Cardiac septum (tissue), 1 donor: ENCODE results near the gene MSH2. TPM values are rescaled to one million over a fixed set of nuclear protein-coding genes. Genes with fewer than 3 reads are reported as not detected.
"Not testable (repeated sequence)": the region's sequence is repeated elsewhere in the genome, so short reads cannot be mapped to it uniquely, and the experiment has no call there.

ENCODE experiments used
- DNase-seq: peaks from one replicate; pipeline ENCODE4 v3.0.0-alpha.2; 2020; ENCODE audit warnings: low spot score
- intact Hi-C: fragments of 100-400 bp; cut with DNase I; formaldehyde crosslinking; loops from one replicate; pipeline ENCODE4 v1.14.0; 2022
- total RNA-seq: library from RNA; stranded (reverse); fragmentation: NEBNext Ultra II Directional; extraction: Animal tissue kit (Norgen Biotek cat#: 25700); gene quantifications from one replicate; pipeline ENCODE4 v1.2.1, GENCODE V29; 2021
- donor health status: DM: no; HTN: no; CAD: no.

The MSH2 gene
- total RNA-seq, 1 donor from 2014 or later, result 15.6 TPM

- no peak for DNase-seq
- intact Hi-C loops, result no loop called here
Observed at GRCh38 chr2:47405757-47406156, 2.8 kb downstream of the MSH2 start.

GRCh38 chr2:47406649-47407330, 3.8 kb downstream of the MSH2 start:
- DNase-seq, intact Hi-C loops: not testable (repeated sequence)

GRCh38 chr2:47407976-47408375, 5.0 kb downstream of the MSH2 start:
- DNase-seq, intact Hi-C loops: not testable (repeated sequence)

GRCh38 chr2:47414682-47415458, 11.9 kb downstream of the MSH2 start:
- no peak for DNase-seq
- intact Hi-C loops, result no loop called here

GRCh38 chr2:47420214-47420613, 17.3 kb downstream of the MSH2 start:
- no peak for DNase-seq
- intact Hi-C loops, result no loop called here

GRCh38 chr2:47420683-47421082, 17.7 kb downstream of the MSH2 start:
- intact Hi-C loops, DNase-seq: not testable (repeated sequence)

- DNase-seq, result no peak
Observed at GRCh38 chr2:47422016-47422415, 19.1 kb downstream of the MSH2 start.

GRCh38 chr2:47422560-47422959, 19.6 kb downstream of the MSH2 start:
- intact Hi-C loops, result no loop called here
- no peak for DNase-seq

More at GRCh38 chr2:47422016-47422415, 19.1 kb downstream of the MSH2 start:
- intact Hi-C loops, result no loop called here

- intact Hi-C loops, result no loop called here
- DNase-seq, result no peak
Observed at GRCh38 chr2:47426786-47427185, 23.8 kb downstream of the MSH2 start.

GRCh38 chr2:47429795-47430194, 26.8 kb downstream of the MSH2 start:
- no peak for DNase-seq
- intact Hi-C loops, result loop anchor here (10.0 kb wide), 1 partner anchor 675 kb away; no protein-coding TSS in a partner anchor

- intact Hi-C loops, result loop anchor here (10.0 kb wide), 1 partner anchor 672 kb away; no protein-coding TSS in a partner anchor
Observed at GRCh38 chr2:47433006-47433405, 30.1 kb downstream of the MSH2 start.

GRCh38 chr2:47433445-47433844, 30.5 kb downstream of the MSH2 start:
- DNase-seq, result not testable (repeated sequence)
- intact Hi-C loops, result loop anchor here (10.0 kb wide), 1 partner anchor 671 kb away; no protein-coding TSS in a partner anchor

More at GRCh38 chr2:47433006-47433405, 30.1 kb downstream of the MSH2 start:
- DNase-seq, result not testable (repeated sequence)

GRCh38 chr2:47437287-47437686, 34.3 kb downstream of the MSH2 start:
- DNase-seq, result no peak
- intact Hi-C loops, result loop anchor here (2.0 to 10.0 kb wide), 2 partner anchors 332 to 668 kb away; no protein-coding TSS in a partner anchor

GRCh38 chr2:47438106-47438505, 35.1 kb downstream of the MSH2 start:
- DNase-seq, result no peak
- intact Hi-C loops, result loop anchor here (10.0 kb wide), 1 partner anchor 667 kb away; no protein-coding TSS in a partner anchor

GRCh38 chr2:47438783-47439182, 35.8 kb downstream of the MSH2 start:
- DNase-seq, result no peak
- intact Hi-C loops, result loop anchor here (10.0 kb wide), 1 partner anchor 666 kb away; no protein-coding TSS in a partner anchor

- intact Hi-C loops, result loop anchor here (5.0 kb wide), 1 partner anchor 311 kb away; no protein-coding TSS in a partner anchor
- no peak for DNase-seq
Observed at GRCh38 chr2:47451790-47452189, 48.8 kb downstream of the MSH2 start.

GRCh38 chr2:47452761-47453160, 49.8 kb downstream of the MSH2 start:
- intact Hi-C loops, result loop anchor here (5.0 kb wide), 1 partner anchor 310 kb away; no protein-coding TSS in a partner anchor
- DNase-seq, result no peak

- DNase-seq, result not testable (repeated sequence)
- intact Hi-C loops, result loop anchor here (5.0 kb wide), 1 partner anchor 307 kb away; no protein-coding TSS in a partner anchor
Observed at GRCh38 chr2:47454818-47455217, 51.9 kb downstream of the MSH2 start.

GRCh38 chr2:47455411-47455810, 52.5 kb downstream of the MSH2 start:
- no peak for DNase-seq
- intact Hi-C loops, result no loop called here

- DNase-seq, result no peak
- intact Hi-C loops, result no loop called here
Observed at GRCh38 chr2:47456851-47457250, 53.9 kb downstream of the MSH2 start.
